GM10266 (cell line): ENCODE measurements around the gene UMPS.

Experiments used
- DNase-seq: peaks from one replicate; pipeline ENCODE4 v3.0.0; 2012; ENCODE audit errors: extremely low spot score
- TF ChIP-seq, protein P1 (sequence below): IDR thresholded peaks from 2 replicates; pipeline ENCODE4 v1.5.1; 2012; ENCODE audit warnings: mild to moderate bottlenecking, low read depth; ENCODE audit not compliant: control insufficient read depth, insufficient read depth; ENCODE audit errors: missing control alignments

UMPS gene

DNA sequence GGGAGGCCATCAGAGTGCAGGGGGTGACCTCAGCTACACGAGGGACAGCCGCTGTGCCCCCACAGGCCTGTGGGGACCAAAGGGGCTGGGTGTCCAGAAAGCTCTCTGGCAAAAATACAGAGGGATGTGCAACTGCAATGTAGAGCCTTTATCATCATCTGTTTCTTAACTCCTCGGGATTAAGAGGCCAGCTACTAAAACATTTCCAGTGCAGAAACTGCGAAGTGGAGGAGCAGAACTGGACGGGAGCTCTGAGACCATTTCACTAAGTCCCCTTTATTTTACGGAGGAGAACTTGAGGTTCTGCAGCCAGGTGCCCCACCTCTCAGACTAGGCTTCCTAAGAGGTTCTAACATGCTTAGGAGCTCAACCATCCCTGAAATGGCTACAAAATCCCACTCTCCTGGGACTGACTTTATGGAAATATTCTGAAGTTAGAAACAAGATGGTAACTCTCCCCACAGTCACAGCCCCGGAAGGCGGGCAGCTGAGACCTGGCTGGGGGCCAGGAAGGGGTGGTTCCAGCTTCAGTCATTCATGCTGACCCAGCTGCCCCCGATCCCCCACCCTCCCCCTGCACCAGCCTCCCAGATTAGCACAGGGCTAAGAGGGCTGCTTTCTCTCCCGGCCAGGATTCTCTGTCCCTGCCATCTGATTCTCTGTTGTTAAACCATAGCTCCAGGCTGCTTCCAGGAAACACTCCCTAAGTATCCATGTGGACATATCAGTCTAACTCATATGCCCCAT, 40.3 kb downstream of the UMPS start:
- TF ChIP-seq, protein P1, sequence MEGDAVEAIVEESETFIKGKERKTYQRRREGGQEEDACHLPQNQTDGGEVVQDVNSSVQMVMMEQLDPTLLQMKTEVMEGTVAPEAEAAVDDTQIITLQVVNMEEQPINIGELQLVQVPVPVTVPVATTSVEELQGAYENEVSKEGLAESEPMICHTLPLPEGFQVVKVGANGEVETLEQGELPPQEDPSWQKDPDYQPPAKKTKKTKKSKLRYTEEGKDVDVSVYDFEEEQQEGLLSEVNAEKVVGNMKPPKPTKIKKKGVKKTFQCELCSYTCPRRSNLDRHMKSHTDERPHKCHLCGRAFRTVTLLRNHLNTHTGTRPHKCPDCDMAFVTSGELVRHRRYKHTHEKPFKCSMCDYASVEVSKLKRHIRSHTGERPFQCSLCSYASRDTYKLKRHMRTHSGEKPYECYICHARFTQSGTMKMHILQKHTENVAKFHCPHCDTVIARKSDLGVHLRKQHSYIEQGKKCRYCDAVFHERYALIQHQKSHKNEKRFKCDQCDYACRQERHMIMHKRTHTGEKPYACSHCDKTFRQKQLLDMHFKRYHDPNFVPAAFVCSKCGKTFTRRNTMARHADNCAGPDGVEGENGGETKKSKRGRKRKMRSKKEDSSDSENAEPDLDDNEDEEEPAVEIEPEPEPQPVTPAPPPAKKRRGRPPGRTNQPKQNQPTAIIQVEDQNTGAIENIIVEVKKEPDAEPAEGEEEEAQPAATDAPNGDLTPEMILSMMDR: no peak

DNA sequence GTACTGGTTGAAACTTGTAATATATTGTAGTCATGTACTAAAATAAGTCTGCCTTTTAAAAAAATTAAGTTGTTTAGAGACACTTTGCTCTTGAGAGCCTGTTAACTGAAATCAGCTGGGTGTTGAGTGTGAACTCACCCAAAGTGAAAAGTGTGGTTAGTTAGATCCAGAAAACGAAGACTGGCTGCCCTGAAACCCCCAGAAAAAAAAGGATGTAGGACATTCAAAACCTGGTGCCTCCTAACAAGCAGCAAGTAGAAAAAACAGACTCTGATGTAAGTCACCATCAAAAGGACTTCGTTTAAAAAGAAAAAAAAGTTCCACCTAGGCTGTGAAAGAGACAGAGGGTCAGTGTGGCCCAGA, 40.8 kb downstream of the UMPS start:
- TF ChIP-seq, protein P1: no peak
- DNase-seq: no peak

More for the DNA sequence above, 40.3 kb downstream of the UMPS start:
- no peak for DNase-seq

DNA sequence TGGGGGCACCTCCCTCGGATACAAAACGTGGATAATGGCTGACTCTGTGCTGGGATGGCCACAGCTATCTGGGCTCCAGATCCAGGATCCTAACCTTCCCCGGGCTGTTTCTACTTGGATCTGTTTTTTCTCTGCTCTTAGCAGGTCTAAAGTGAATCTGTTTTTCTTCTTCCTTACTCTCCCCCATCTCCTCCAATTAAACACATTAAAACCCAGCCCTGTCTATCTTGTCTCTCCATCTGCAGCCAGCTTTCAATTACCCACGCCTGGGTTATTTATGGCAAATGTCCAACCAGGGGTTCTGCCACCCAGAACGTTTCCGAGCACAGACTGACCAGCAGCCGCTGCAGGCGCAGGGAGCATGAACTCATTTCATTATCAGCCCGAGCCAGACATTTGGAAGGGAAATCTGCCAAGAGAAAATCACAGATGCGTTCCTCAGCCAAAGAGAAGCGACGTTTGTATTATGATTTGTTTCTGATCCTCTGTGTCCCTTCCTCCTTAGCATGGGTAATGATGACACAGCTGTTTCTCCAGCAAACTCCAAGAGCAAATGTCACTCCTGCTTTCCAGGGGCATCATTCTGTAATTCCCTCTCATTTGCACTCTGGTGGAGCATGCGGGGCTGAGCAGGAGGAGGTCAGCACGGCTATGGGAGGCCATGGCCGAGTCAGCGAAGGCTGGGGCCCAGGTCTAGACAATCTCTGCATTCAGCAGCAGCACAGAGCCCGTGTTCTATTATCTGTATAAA, 42.0 kb downstream of the UMPS start:
- no peak for DNase-seq
- TF ChIP-seq, protein P1: no peak

DNA sequence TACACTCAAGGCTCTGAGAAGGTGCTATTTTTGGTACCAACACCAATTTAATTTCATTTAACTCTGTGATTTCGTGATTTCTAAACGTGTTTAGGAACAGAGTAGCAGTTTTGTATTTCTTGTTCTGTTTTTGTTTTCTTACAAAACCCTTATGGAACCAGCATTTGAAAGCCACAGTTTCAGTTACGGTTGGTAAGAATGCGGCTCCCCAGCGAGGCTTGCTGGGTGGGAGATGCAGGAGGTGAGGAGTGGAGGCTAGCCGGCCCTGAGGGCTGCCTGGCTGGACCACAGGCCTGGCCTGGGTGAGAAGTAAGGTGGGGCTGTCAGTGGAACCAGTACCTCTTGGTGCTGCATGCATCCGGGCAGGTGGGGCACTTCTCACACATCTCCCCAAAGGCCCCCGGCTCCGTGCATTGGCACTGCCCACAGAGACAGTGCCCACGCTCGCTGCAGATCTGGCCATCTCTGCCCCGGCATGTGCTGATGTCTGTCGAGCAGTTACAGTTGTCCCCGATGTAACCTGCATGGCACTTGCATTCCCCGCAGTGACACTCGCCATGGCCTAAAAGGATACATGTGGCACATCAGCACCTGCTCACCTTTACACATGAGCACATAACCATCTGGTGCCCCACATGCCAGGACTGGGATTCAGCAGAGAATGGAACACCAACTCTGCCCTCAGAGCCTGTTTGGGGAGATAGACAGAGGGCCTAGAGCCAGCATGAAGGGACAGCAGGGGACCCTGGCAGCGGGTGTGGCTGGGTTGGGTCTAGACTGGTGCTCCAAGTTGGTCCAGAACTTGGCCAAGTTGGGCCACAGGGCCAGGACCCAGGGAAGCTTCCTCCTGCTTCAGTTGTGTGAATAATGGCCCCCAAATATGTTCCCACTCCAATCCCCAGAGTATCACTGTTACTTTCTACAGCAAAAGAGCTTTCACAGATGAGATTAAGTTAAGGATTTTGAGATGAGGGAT, 43.4 kb downstream of the UMPS start:
- TF ChIP-seq, protein P1: no peak
- no peak for DNase-seq

DNA sequence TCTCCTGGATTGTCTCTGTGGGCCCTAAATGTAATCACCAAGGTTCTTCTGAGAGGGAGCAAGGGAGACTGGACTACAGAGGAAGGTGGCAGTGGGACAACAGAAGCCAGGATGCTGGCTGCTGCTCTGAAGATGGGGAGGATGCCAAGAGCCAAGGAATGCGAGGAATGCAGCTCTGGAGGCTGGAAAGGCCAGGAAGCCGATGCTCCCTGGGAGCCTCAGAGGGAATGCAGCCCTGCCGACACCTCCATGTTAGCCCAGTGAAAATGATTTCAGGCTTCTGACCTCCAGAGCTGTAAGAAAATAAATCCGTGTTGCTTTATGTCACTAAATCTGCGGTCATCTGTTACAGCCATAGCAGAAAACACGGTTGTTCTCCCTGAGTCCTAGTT, 44.1 kb downstream of the UMPS start:
- TF ChIP-seq, protein P1: no peak
- DNase-seq: no peak

DNA sequence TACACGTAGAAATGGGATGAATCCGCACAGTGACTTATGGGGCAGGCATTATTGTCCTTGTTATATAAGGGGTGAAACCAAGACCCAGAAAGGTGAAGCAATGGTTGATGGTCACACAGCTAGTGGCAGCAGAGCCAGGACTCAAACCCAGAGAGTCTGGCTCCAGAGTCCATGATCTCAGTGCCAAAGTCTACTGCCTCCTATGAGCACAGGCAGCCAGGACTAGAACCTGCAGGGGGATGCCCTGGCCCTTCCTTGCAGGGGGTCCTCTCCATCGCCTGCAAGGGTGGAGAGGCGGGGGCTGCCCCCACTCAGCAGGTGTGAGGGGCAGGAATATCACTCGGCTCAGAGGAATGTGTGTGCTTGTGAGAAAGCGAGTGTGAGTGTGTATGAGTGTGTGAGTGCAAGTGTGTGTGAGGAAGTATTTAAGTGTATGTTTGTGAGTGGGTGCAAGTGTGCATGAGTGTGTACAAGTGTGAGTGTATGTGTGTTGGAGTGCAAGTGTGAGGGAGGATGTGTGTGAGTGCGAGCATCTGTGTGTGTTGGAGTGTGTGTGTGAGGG, 44.7 kb downstream of the UMPS start:
- DNase-seq: no peak
- TF ChIP-seq, protein P1: no peak
